HEK293 (cell line): ENCODE data around the gene HEPACAM.

ENCODE experiments used
- CTCF ChIA-PET: fragments of 350-600 bp; formaldehyde crosslinking; extraction: SDS; loops from one replicate; lab custom pipeline; 2021; ENCODE audit warnings: antibody characterized with exemption; lab: Yijun Ruan, JAX
- POLR2A ChIA-PET: fragments of 300-600 bp; formaldehyde crosslinking; extraction: SDS; loops from one replicate; lab custom pipeline; 2020; ENCODE audit warnings: antibody characterized with exemption, inconsistent platforms; lab: Yijun Ruan, JAX
- H3K27ac ChIP-seq: fragments of 200-500 bp; sonication (Bioruptor generic); 2 replicates; pipeline ENCODE4 v1.5.1; 2014; ENCODE audit warnings: low read depth, low read length, control low read depth, inconsistent platforms; ENCODE audit errors: extremely low read depth
- H3K36me3 ChIP-seq, 2 experiments: fragments of 200-500 bp in 1 of 2; sonication (Bioruptor generic) in 1 of 2; 1 replicate in 1 of 2; 2 replicates in 1 of 2; pipeline ENCODE4 v1.5.1; 2014 to 2017; ENCODE audit warnings: inconsistent platforms in 2 of 2, low read length in 2 of 2; ENCODE audit not compliant: control insufficient read depth in 2 of 2, insufficient read depth in 1 of 2
- H3K4me1 ChIP-seq: fragments of 200-500 bp; sonication (Bioruptor generic); 2 replicates; pipeline ENCODE4 v1.5.1; 2014; ENCODE audit warnings: mild to moderate bottlenecking, low read length, inconsistent platforms; ENCODE audit not compliant: control insufficient read depth, insufficient read depth
- H3K4me3 ChIP-seq: 2 replicates; pipeline ENCODE4 v1.5.1; 2011; ENCODE audit warnings: low read depth, mild to moderate bottlenecking, control low read depth, low read length, moderate library complexity
- H3K9me3 ChIP-seq: fragments of 200-500 bp; sonication (Bioruptor generic); 2 replicates; pipeline ENCODE4 v1.5.1; 2014; ENCODE audit warnings: low read depth, low read length, inconsistent platforms; ENCODE audit not compliant: control insufficient read depth, insufficient read depth
- BCL11B ChIP-seq: fragments of 450-650 bp; formaldehyde crosslinking; IDR thresholded peaks from 2 replicates; pipeline ENCODE4 v1.5.1; 2016; ENCODE audit warnings: low read depth, missing biosample characterization, missing genetic modification characterization
- ELK4 ChIP-seq: IDR thresholded peaks from 2 replicates; pipeline ENCODE4 v1.6.1; 2011; ENCODE audit warnings: mild to moderate bottlenecking, low read depth, low read length, borderline replicate concordance
- KLF1 ChIP-seq: fragments of 450-650 bp; formaldehyde crosslinking; IDR thresholded peaks from 2 replicates; pipeline ENCODE4 v1.5.1; 2016; ENCODE audit warnings: missing biosample characterization, missing genetic modification characterization
- PRDM2 ChIP-seq: fragments of 450-650 bp; formaldehyde crosslinking; IDR thresholded peaks from 2 replicates; pipeline ENCODE4 v1.5.1; 2016; ENCODE audit warnings: missing biosample characterization, missing genetic modification characterization, borderline replicate concordance
- TCF7L2 ChIP-seq: IDR thresholded peaks from 2 replicates; pipeline ENCODE4 v1.6.1; 2011; ENCODE audit warnings: low read depth, mild to moderate bottlenecking, inconsistent platforms, low read length, moderate library complexity, borderline replicate concordance
- ZBTB20 ChIP-seq: fragments of 450-650 bp; formaldehyde crosslinking; IDR thresholded peaks from 2 replicates; pipeline ENCODE4 v1.5.1; 2016; ENCODE audit warnings: missing biosample characterization, missing genetic modification characterization
- ZEB2 ChIP-seq: fragments of 450-650 bp; formaldehyde crosslinking; IDR thresholded peaks from 2 replicates; pipeline ENCODE4 v1.5.1; 2016; ENCODE audit warnings: missing biosample characterization, missing genetic modification characterization
- ZNF132 ChIP-seq: fragments of 450-650 bp; formaldehyde crosslinking; IDR thresholded peaks from 2 replicates; pipeline ENCODE4 v1.5.1; 2017; ENCODE audit warnings: missing biosample characterization, missing genetic modification characterization, borderline replicate concordance
- ZNF184 ChIP-seq: fragments of 450-650 bp; IDR thresholded peaks from 2 replicates; pipeline ENCODE4 v1.5.1; 2018; ENCODE audit warnings: missing biosample characterization, mild to moderate bottlenecking, missing genetic modification characterization
- ZNF19 ChIP-seq: fragments of 450-650 bp; formaldehyde crosslinking; IDR thresholded peaks from 2 replicates; pipeline ENCODE4; 2016; ENCODE audit warnings: missing biosample characterization, missing genetic modification characterization, low read depth
- ZNF239 ChIP-seq: fragments of 450-650 bp; formaldehyde crosslinking; IDR thresholded peaks from 2 replicates; pipeline ENCODE4 v1.5.1; 2016; ENCODE audit warnings: missing biosample characterization, missing genetic modification characterization
- ZNF341 ChIP-seq: fragments of 450-650 bp; formaldehyde crosslinking; IDR thresholded peaks from 2 replicates; pipeline ENCODE4; 2016; ENCODE audit warnings: low read depth, missing biosample characterization, missing genetic modification characterization
- ZNF398 ChIP-seq: fragments of 450-650 bp; formaldehyde crosslinking; IDR thresholded peaks from 2 replicates; pipeline ENCODE4 v1.5.1; 2017; ENCODE audit warnings: missing biosample characterization, missing genetic modification characterization
- ZNF433 ChIP-seq: fragments of 450-650 bp; formaldehyde crosslinking; IDR thresholded peaks from 2 replicates; pipeline ENCODE4 v1.5.1; 2016; ENCODE audit warnings: missing biosample characterization, missing genetic modification characterization, low read depth
- ZNF548 ChIP-seq: fragments of 450-650 bp; formaldehyde crosslinking; IDR thresholded peaks from 2 replicates; pipeline ENCODE4 v1.5.1; 2016; ENCODE audit warnings: missing biosample characterization, missing genetic modification characterization
- ZNF645 ChIP-seq: fragments of 450-650 bp; formaldehyde crosslinking; IDR thresholded peaks from 2 replicates; pipeline ENCODE4; 2016; ENCODE audit warnings: missing biosample characterization, missing genetic modification characterization
- ZNF654 ChIP-seq: fragments of 450-650 bp; formaldehyde crosslinking; IDR thresholded peaks from 2 replicates; pipeline ENCODE4 v1.5.1; 2016; ENCODE audit warnings: low read depth, missing biosample characterization, missing genetic modification characterization
- ZNF664 ChIP-seq: fragments of 450-650 bp; formaldehyde crosslinking; IDR thresholded peaks from 2 replicates; pipeline ENCODE4 v1.5.1; 2016; ENCODE audit warnings: missing biosample characterization, missing genetic modification characterization
- ZNF704 ChIP-seq: fragments of 450-650 bp; formaldehyde crosslinking; IDR thresholded peaks from 2 replicates; pipeline ENCODE4 v1.5.1; 2016; ENCODE audit warnings: missing biosample characterization, missing genetic modification characterization
- ZNF707 ChIP-seq: fragments of 450-650 bp; formaldehyde crosslinking; IDR thresholded peaks from 2 replicates; pipeline ENCODE4 v1.5.1; 2016; ENCODE audit warnings: missing biosample characterization, missing genetic modification characterization
- ZNF768 ChIP-seq: fragments of 450-650 bp; formaldehyde crosslinking; IDR thresholded peaks from 2 replicates; pipeline ENCODE4 v1.5.1; 2018; ENCODE audit warnings: missing biosample characterization, mild to moderate bottlenecking, missing genetic modification characterization
- ZSCAN30 ChIP-seq: fragments of 450-650 bp; IDR thresholded peaks from 2 replicates; pipeline ENCODE4 v1.5.1; 2018; ENCODE audit warnings: missing biosample characterization, mild to moderate bottlenecking, missing genetic modification characterization, moderate library complexity

Gene HEPACAM

GRCh38 chr11:124869856-124870387 lies 65.9 kb downstream of the HEPACAM start:
- CTCF ChIA-PET, result interaction anchor here (0.6 to 1.8 kb wide), 4 partner anchors 12 to 226 kb away, joined by 3 to 7 read pairs (median 4); no protein-coding TSS in a partner anchor
- Histone ChIP-seq H3K4me3 (no peak overlapping the region), H3K27ac (no peak overlapping the region), H3K9me3 (no peaks in the 10 kb centered on the region), H3K36me3 (no peaks in the 10 kb centered on the region), H3K4me1 (no peaks in the 10 kb centered on the region)
- POLR2A ChIA-PET, result no interaction called here
- TF ChIP-seq ZNF768 (tag by site-specific recombination) (no peak), ZNF548 (tag by site-specific recombination) (no peak), ZBTB20 (tag by site-specific recombination) (no peak), ZNF19 (tag by site-specific recombination) (no peak), ZNF398 (no peak)

- CTCF ChIA-PET, result interaction anchor here (0.6 to 1.8 kb wide), 6 partner anchors 11 to 691 kb away, joined by 3 to 7 read pairs (median 4); no protein-coding TSS in a partner anchor
Observed at GRCh38 chr11:124869331-124869730, 66.5 kb downstream of the HEPACAM start.

More at GRCh38 chr11:124869331-124869730, 66.5 kb downstream of the HEPACAM start:
- H3K4me1 ChIP-seq, result no peaks in the 10 kb centered on the region
- H3K27ac ChIP-seq, result no peak overlapping the region
- POLR2A ChIA-PET, result no interaction called here
- no peaks in the 10 kb centered on the region for H3K9me3 ChIP-seq
- TF ChIP-seq ZNF654 (tag by site-specific recombination) (no peak), ELK4 (no peak), ZNF664 (tag by site-specific recombination) (no peak), TCF7L2 (no peak), ZNF433 (tag by site-specific recombination) (no peak), ZNF341 (tag by site-specific recombination) (no peak), ZSCAN30 (no peak), ZEB2 (tag by site-specific recombination) (no peak), ZNF704 (tag by site-specific recombination) (no peak), ZNF645 (tag by site-specific recombination) (no peak), ZNF239 (tag by site-specific recombination) (no peak), BCL11B (no peak), PRDM2 (tag by site-specific recombination) (no peak), ZNF132 (tag by site-specific recombination) (no peak), ZNF707 (tag by site-specific recombination) (no peak), KLF1 (tag by site-specific recombination) (no peak), ZNF184 (tag by site-specific recombination) (no peak), ZNF548 (tag by site-specific recombination) (no peak)
- H3K4me3 ChIP-seq, result no peak overlapping the region
- H3K36me3 ChIP-seq, result no peaks in the 10 kb centered on the region
